GM19043 (cell line): ENCODE data around the gene LAMTOR2.
"Not testable (repeated sequence)": the region's sequence is repeated elsewhere in the genome, so short reads cannot be mapped to it uniquely, and the experiment has no call there.

Source experiments
- ATAC-seq: cut with Tn5 transposase; IDR thresholded peaks from one replicate; pipeline ENCODE4 v1.9.1; 2021; ENCODE audit warnings: low read depth; ENCODE audit not compliant: unreplicated experiment

Gene LAMTOR2

GRCh38 chr1:156054500-156055280 is at the start of gene LAMTOR2:
Gene LAMTOR2, plus strand, starts transcription at chr1:156054782. Its CDS starts 108 bp downstream, at chr1:156054890.
- ATAC-seq: peak; percentile 77

DNA sequence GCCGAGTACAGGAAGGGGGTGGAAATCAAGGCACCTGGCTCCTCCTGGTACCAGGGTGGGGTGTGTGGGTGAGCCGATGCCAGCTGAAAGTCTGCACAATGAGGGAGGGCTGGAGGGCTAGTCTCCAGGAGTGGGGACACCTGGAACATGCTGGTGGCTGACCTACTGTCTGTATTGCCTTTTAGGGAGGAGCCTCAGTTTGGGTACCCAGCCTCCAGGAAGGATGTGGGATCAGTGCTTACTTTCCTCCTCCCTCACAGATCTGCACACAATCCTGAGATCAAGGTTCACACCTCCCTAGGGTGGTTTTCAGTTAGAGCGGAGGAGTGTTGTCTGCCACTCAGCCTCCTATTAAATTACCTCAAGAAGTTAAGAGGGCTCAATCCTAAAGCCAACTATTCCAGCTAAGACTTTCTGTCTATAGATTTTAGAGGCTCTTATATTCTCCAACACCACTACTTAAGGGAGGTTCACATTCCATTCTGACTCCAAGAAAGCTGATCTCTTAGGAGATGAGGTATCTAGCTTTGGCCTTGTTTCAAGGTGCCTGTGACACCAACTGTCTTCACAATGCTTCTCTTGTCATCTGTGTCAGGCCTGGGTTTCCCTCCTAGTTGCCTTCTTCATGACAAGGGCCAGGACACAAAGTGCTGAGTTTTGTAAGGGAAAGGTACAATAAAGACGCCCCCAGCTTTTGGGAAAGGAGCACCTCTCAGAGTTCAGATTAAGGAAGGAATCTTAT is 49.6 kb upstream of the LAMTOR2 start:
- no peak for ATAC-seq

DNA sequence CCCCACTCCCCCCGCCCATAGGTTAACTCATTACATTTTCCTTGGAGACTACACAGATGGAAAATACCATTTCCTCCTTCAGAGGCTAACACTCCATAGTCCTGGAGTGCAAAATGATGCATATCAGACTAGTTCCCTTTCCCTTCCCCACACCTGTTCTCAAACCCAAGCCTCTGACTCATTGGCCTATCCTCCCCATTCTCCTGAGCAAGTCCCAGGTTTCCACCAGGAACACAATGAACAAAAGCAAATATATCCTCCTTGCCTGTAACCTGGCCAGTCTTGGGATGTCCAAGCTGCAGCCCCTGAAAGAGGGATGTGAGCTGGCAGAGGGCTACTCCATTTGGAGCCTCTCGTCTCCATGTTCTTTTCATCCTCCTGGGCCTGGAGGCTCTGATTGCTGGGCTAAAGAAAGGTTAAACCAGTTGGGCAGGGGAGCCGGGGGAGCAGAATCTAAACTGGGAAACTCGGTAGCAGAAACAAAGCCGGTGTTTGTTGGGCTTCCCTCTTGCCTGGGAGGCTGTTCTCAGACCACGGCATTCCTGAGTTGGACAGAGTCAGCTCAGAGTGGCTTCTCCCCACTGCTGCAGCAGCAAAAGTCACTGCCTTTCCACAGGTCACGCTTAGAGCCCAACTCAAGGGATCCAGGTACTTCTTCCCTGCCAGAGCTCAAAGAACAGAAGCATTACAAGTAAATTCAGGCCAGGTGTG is 47.8 kb upstream of the LAMTOR2 start:
- no peak for ATAC-seq

DNA sequence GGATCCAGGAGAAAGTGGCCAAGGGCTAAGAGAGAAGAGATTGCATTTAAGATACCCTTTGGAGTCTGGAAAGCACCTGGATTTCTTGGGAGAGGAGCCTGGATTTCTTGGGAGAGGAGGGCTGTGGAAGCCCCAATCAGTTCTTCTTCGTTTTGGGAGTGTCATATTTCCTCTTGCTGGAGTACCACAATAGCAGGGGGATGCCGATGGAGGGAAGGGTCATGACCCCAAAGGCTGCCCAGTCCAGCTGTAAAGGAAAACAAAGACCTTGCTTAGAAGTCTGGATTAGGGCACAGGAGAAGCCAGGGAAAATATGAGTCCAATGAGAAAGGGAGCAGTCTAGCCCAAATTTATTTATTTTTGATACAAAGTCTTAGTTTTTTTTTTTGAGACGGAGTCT is 45.2 kb upstream of the LAMTOR2 start:
- ATAC-seq: no peak

DNA sequence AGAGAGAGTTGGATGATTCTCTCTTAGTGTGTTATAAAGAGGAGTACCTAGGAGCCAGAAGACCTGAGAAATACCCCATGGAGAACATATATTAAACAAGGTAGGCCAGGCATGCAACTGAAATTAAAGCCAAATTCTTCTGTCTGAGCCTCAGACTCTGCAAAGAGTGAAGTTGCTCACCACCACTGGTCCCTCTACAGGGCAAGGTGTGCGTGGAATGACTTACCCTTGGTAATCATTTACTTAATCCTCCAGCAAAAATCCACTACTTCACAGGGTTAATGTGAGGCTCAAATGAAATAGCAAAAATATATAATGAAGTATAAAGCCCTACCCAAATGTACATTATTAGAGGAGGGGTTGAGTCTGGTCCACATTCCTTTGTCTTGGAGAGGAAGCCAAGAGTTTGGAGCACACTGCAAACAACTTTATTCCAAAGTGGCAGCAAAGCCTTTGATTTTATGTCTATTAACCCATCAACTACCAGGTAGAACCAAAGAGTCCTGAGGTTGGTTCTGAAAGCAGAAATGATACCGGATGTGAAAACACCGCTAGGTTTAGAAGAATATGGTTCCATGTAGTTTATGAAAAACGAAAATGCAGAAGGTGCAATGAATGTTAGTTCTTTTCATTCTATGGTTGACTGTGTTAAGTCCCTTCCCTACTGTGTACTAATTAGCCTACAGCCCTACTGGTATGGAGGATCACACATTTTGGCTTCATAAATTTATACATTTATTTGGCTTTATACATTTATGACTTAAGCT is 42.3 kb upstream of the LAMTOR2 start:
- ATAC-seq: peak; percentile 68

DNA sequence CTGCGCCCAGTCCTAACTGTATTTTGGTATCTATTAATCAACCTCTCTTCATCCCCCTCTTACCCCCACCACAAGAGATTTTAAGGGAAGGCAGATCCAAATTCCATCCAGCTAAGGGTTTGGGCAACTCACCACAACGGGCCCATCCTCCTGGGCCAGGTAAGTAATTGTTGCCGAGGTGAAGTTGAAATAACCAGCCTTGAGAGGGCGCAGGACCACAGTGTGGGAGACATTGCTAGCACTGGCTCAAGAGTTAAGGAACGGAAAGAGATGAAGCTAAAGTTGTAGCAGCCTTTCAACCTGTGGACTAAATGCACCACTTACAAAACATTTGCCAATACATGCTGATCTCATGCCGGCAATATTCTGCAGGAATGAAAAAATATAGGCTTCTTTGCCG is 39.8 kb upstream of the LAMTOR2 start:
- no peak for ATAC-seq

- ATAC-seq: no peak
These were observed 34.7 kb upstream of the LAMTOR2 start for GRCh38 chr1:156019946-156020292.

- ATAC-seq: peak; percentile 95
These were observed 34.1 kb upstream of the LAMTOR2 start, which contains the start of gene SSR2 for GRCh38 chr1:156020293-156021092. Gene SSR2, minus strand, starts transcription at chr1:156020951. Its CDS starts 784 bp downstream, at chr1:156020167.

DNA sequence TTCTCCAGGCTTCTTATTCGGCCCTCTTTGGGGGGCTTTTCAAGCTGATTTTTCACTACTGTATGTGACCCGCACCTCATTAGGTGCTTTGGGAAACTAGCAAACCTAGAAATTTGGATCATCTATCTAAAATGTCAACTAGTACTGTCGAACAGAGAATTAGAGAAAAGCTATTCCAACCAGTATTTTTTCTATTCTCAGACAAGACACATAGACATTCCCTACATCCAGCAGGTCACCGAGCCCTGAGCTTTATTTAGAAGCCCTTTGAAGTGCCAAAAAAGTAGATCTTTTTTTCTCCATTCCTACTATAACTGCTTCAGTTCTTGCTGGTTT is 33.5 kb upstream of the LAMTOR2 start:
- no peak for ATAC-seq

DNA sequence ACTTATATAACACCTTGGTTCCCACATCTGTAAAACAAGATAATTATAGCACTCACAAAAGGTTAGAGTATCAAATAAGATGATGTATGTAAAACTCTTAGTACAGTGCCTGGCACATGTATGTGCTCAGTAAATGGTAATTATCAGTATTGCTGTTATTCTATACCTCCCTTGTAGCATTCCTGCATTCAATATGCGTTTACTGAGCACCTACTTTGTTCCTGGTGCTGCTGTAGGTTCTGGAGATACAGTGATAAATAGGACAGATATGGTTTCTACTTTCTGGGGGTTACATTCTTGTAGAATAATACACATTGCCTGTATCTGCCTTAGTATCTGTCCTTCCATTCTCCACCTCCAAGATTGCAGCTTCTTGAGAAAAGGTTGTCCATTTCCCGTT is 32.6 kb upstream of the LAMTOR2 start:
- ATAC-seq: no peak

- ATAC-seq: no peak
These were observed 29.8 kb upstream of the LAMTOR2 start for GRCh38 chr1:156024801-156025200.

DNA sequence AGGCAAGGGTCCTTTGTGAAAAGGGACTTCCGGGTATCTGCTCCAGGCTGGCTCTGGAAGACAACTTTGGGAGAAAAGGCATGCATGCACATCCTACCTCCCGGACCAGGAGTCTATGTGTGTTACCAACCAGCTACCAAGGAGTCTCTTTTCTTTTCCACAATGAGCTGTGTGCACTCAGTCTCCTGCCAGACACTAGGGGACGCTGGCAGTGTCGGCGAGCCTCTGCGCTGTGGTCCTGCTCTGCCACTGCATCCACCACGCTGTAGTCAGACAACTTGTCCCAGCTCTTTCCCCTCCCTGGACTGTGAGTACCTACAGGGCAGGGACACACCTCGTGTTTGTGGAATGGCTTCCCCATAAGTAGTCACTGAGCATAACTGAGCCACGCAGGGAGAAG is 28.7 kb upstream of the LAMTOR2 start:
- ATAC-seq: no peak

GRCh38 chr1:156026588-156026987 is 28.0 kb upstream of the LAMTOR2 start:
- no peak for ATAC-seq

- no peak for ATAC-seq
These were observed 21.6 kb upstream of the LAMTOR2 start for GRCh38 chr1:156033011-156033410.

DNA sequence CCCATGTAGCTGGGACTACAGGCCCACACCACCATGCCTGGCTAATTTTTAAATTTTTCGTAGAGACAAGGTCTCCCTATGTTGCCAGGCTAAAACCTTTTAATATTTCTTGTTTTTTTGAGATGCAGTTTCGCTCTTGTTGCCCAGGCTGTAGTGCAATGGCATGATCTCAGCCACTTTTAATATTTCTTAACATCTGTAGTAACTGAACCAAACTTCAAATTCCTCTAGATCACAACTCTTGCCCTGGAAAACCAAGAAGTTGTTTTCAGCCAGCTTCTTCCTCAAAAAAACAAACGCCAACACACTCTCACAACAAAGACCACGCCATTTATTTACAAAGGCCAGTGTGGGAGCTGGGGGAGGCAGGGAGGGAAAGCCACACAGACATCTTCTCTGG is 19.6 kb upstream of the LAMTOR2 start:
- ATAC-seq: not testable (repeated sequence)

DNA sequence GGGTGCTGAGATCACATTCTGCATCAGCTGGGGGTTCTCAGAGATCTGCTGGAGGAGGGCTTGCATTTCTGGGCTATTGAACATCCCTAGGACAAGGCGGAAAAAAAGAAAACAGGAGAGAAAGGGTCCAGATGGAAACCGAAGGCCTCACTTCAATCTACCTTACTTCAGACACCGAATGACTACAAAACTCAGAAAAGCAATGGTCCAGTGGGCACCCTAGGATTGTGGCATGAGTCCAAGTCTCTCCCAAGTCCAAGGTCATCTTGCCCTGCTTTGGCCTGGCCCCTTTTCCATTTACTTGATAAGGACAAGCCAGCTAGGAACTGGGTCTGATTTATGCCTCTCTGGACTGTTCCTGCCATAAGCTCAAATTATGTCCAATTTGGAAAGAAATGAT is 11.8 kb upstream of the LAMTOR2 start:
- ATAC-seq: no peak

DNA sequence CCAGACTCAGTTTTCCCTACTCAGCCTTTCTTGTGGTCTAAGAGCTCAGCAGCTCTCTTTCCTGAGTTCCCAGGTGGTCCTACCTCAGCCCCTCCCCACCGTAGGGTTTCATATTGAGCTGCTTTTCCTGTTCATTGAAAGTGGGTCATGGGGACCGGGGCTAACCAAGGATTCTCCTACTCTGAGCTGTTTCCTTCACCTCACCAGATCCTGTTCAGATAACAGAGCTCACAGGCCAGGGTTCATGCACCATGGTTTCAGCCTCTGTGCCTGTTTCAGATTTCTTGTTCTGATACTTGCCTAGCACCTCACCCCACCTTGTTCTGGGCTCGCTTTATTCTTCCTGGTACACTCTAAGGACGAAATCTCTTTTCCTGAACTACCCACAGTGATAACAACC is 9.5 kb upstream of the LAMTOR2 start:
- ATAC-seq: no peak

- ATAC-seq: no peak
These were observed 5.8 kb upstream of the LAMTOR2 start for GRCh38 chr1:156048663-156049258.

GRCh38 chr1:156050376-156050775 is 4.2 kb upstream of the LAMTOR2 start:
- no peak for ATAC-seq
